NCI-H2227 (cell line): ENCODE measurements around the gene SMC2.

Experiments used
- DNase-seq: peaks from one replicate; lab custom pipeline; 2025; ENCODE audit not compliant: unreplicated experiment; lab: John Stamatoyannopoulos, UW

SMC2 gene

GRCh38 chr9:104099630-104100029 lies 5.5 kb downstream of the SMC2 start:
- DNase-seq: no peak

DNA sequence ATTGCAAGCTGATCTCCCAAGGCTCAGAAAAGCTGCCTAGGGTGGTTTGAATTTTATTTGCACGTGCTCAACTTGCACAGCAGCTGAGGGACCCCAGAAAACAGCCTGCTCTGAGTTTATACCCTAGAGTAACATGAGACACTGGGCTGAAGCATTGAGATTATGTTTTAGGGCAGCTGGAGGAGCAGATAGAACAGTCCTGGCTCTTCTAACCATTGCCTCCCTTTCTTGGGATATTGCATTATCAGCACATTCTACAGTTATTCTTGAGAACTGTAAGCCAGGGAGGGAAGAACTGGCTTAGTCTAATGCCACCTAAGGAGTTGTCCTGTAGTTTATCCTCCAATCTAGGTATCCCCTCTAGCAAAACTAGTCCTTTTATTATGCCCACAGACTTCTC lies 10.3 kb downstream of the SMC2 start:
- DNase-seq: no peak

DNA sequence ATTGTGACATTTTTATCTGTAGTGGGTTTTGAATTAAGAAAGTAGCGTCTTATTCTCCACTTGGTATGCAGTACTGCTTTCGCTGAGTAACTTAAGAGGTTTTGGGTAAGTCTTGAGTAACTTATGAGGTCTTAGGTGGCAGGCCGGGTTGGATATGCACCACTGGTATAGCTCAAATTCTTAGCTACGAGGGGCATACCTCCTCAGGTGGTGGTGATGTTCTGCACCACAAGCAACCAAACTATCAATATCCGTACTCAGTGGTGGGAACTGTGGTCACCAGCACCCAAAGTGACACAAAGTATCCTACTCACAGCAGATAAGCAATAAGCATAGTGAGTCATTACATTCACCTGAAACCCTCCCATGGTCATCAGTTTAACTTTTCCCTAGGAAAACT lies 13.7 kb downstream of the SMC2 start:
- no peak for DNase-seq

- no peak for DNase-seq
Observed at GRCh38 chr9:104108315-104108714, 14.2 kb downstream of the SMC2 start.

DNA sequence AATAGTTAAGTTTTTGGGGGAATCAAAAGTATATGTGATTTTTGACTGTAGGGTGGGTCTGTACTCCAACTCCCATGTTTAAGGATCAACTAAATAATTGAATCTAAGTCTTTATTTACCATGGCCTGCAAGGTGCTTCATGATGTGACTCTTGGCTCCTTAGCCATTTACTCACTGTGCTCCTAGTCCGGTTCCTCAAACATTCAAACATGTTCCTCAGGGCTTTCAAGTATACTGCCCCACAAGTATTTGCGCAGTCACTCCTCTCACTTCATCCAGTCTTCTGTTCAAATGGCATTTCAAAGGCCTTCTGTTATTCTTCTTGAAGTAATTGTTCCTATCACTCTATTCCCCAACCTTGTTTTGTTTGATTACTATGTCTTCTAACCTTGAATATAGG lies 16.4 kb downstream of the SMC2 start:
- DNase-seq: no peak

GRCh38 chr9:104118916-104119315 lies 24.8 kb downstream of the SMC2 start:
- DNase-seq: no peak

- no peak for DNase-seq
Observed at GRCh38 chr9:104121022-104121421, 26.9 kb downstream of the SMC2 start.

GRCh38 chr9:104138243-104138868 lies 44.2 kb downstream of the SMC2 start:
- no peak for DNase-seq

DNA sequence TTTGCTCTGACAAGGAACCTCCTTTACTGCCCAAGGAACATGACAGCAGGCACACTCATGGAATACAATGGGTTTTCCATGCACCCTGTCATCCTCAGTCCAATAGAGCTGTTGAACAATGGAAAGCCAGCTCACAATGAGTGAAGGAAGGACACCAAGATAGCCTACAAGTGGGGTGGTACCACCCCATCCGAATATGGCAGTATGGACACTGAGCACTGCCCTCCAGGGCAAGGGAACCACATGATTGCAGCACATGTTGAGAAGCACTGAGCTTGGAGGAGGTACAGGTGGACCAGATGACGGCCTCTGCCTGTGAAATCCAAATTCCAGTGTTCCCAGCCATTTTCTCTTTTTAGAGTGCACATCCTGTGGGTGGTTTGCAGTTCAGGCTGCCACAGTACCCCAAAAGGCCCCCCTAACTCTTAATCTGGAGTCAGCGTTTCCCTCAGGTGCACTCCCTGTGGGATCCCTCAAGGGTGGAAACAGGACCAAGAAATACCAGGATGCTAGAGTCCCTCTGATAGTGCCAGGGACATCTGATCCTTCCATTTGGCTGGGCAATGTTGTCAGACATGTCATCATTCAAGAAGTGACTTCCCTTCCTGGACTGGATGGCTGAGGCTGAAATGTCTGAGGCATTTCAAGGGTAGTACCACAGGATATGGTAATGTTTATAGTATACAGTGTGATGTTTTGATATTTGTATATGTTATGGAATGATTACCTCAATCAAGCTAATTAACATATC lies 48.9 kb downstream of the SMC2 start:
- no peak for DNase-seq

GRCh38 chr9:104143550-104143910 lies 49.4 kb downstream of the SMC2 start:
- no peak for DNase-seq

DNA sequence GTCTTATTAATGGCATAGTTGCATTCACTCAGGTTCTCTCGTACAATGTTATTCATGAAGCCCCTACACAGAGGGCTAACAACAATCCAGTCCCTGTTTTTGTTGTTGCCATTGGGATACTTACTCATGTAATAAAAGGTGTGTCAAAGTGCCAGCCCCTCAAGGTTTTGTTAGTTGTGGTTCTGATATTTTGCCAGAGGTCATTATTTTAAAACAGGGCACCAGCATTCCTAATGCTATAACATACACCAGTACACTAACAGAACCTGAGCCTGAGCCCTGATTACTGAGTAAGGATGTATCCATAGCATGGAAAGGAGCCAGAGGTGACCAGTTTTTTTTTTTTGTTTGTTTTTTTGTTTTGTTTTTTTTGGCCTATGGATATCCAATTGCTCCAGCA lies 50.2 kb downstream of the SMC2 start:
- DNase-seq: no peak

GRCh38 chr9:104173067-104173466 lies 79.0 kb downstream of the SMC2 start:
- no peak for DNase-seq

- no peak for DNase-seq
Observed at GRCh38 chr9:104177003-104177611, 83.0 kb downstream of the SMC2 start.

DNA sequence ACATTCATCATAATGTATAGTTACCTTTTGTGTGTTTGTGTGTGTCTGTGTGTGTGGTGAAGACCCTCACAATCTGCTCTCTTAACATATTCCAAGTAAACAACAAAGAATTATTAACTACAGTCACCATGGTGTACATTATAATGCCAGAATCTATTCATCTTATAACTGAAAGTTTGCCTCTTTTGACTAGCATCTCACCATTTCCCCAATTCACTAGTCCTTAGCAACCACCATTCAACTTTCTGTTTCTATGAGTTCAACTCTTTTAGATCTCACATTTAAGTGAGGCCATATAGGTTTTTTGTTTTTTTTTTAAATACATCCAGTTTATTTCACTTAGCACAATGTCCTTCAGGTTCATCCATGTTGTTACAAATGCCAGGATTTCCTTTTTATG lies 83.6 kb downstream of the SMC2 start:
- no peak for DNase-seq
